ENCODE data around the gene VSX1. TPM values are rescaled to one million over a fixed set of nuclear protein-coding genes. Genes with fewer than 3 reads are reported as not detected.

The VSX1 gene
- total RNA-seq, 1 experiment from 2014 or later, result not detected

DNA sequence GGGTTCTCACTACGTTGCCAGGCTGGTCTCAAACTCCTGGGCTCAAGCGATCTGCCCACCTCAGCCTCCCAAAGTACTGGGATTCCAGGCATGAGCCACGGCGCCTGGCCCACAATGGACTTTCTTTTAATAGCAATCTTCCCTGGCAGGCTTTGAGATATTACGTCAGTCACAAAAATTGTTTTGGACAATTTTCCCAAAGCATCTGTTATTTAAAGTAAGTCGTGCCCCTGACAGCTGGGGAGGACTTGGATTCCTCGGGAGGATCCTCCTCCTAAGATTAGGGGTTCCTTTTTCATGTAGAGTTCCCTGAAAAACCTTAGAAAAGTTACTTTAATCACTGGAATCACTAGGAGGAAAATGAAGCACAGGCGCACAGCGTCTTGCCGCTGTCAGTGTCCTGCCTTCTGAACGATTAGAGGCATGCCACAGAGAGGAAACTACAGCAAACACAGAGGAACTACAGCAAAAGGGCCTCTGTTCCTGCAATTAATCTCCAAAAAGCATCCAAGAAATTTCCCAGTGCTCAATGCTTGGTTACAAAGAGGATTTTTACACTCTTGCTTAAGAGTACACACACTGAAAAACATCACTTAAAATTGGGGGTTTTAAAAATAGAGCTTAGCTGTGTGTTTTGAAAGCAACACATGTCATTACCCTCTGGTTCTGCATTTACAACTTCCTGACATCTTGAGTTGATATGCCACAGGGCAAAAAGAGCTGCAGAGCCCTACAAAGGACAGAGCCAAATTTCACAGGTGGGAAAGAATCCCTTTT, 28.5 kb downstream of the VSX1 start:
- no peak for DNase-seq (ENCODE audit: low spot score)

DNA sequence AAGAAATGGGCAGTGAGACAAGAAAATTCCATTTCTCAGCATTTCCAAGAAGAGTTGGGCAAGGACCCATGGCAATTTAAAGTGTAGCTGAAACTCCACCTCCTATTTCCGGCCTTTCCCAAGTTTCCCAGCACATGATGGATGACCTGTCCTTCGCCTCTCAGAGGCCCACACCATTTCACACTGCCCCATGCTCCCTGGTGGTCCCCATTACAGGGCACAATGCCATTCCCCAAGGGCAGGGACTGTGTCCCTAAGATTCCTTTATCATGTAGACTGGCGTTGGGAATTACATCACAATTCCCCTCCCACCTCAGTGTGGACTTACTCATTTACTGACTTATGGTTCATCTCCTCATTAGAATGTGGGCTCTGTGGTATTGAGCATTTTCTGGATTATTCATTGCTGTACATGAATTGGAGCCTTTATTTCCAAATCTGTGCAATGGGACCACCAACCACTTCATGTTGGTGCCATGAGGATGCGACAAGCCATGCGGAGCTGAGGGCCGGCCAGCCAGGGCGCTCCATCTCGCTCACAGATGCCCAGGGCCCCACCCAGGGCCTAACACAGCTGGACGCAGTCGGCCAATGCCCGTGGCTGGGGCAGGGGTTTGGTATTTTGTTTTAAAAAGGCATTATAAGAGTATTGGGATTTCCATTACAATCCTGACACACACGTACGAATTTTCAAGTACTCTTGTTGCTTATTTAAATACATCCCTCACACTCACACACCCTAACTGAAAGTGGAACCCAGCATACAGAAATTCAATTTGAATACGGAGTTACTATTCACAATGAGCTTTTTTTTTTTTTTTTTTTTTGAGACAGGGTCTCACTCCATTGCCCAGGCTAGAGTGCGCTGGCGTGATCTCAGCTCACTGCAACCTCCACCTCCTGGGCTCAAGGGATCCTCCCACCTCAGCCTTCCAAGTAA, 29.4 kb downstream of the VSX1 start:
- DNase-seq (ENCODE audit: low spot score), result no peak

DNA sequence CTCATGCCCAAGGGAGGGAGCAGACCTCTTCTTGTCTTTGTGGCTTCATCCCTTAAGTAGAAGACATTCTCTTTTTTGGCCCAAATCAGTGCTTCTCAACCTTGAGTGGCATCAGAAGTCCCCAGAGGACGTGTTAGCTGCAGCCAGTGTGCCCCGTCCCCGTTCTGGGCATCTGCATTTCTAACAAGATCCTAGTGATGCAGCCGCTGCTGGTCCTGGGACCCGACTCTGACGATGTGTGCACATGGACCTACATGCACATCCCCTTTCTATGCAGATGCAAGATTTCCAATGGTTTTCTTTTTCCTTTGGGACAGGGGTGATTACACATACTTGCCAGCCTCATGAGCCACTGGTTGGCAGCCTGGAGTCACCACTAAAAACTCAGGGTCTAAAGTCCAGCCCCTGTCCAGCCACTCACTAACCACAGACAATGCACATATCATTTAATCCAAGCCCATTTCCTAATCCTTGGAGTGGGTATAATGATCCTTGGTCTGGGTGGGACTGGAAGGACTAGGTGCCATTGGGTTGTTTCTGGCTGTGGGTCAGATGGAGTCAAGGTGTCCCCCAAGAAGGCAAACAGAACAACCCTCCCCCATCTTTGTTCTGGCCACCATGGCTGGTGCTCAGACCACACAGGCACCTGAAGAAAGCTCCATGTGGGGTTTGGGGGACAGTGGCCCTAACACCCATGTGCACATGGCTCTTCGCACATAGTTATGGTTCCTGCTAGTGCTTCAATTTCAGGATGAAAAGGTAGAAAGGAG, 30.4 kb downstream of the VSX1 start:
- DNase-seq (ENCODE audit: low spot score), result no peak

DNA sequence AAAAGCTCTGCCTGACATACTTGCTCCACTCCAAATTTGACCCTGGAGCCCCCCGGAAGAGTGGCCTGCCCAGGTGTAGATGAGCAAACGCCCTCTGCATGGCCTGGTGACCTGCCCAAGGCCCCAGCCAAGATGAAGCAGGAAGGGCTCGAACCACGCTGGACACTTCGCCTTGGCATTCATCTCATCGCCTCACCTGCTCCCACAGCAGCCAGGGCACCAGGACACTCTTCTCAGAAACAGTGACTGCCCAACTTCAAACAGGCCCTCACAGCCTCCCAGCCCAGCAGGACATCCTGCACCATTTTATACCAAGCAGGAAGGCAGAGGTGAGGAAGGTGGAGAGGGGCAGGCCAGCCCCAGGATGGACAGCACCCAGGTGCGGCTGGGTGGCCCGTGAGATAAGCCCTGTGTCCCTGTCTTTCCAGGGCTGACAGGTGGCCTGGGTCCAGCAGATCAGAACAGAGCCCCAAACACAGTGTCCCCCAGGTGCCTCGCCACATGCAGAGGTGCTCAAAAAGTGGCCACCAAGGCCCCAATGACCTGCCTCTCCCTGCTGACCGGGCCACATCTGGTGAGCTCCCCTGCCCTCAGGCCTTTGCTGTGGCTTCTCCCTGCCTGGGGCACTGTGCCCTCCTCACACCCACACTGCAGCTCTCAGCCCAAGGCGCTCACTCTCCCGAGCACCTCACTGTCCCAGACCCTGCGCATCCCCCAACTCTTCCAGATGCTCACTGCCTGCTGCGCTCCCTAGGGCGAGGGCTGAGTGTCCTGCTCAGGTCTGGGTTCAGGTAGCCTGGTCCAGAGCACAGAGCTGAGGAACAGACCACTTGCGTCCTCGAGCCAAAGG, 31.2 kb downstream of the VSX1 start:
- DNase-seq (ENCODE audit: low spot score), result no peak

DNA sequence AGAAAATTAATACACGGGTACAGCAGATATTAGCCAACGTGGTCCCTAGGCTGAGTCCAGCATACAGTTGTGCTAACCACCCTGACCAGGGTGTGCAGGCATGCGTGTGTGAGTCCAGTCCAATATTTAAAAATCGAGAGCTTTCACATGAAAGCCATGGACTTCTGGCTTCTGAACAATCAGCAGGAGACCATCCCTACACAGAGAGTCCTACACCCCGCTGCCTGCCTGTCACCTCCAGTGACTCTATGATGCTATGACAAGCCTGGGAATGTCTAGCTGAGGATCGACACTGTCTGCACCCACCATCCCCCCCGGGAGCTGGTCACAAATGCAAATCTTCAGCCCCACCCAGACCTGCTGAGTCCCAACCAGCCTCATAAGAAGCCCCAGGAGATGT, 31.9 kb downstream of the VSX1 start:
- DNase-seq (ENCODE audit: low spot score), result no peak

DNA sequence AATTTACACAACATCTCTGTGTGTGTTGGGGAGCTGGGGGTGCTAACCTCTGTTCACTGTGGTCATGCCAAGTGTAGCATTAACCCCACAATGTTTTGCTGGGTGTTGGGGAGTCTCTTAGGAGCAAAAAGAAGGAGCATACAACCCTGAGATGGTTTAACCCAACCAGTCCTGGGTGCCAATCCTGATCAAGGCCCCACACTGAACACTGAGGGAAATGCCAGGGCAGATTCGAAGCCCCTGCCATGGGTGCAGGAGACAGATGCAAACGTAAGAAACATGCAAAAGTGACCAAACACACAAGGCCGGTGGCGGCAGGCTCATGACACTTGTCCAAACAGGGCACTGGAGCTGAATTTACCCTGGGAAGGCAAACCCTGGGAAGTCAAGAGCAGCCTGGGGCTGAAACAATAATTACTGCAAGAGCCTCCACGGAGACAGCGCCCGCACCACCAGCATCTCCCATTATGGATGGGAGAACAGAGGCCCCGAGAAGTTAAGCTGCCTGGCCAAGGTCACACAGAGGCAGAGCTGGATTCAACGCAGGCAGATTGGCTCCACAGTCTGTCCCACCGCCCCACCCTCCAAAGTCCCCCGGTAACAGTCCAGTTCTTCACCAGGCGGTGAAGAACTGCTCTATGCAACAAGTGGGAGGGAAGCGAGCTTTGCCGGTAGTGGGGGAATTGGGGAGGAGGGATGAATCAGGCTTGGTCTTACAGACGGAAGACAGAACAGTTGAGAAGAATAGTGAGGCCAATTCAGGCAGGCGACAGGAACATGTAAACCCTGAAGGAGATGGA, 32.5 kb downstream of the VSX1 start:
- DNase-seq (ENCODE audit: low spot score), result no peak

DNA sequence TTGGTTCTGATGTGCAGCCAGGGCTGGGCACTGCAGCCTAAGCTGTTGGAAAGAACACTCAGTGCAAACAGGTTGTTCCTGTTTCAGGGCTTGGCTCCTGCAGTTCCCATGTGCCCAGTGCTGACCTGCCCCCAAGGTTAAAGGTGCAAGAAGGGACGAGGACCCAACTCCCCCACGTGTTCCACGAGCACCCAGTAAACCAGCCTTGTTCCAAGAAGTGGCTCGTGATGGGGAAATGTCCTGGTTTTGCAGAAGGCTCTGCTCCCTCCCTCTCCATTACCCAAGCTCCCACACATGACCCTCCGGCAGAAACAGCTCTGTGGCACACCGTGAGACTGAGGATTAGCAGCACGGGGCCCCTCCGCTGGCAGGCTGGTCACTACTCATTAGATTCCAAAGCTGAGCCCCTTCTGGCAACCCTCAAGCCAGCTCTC, 33.4 kb downstream of the VSX1 start:
- DNase-seq (ENCODE audit: low spot score), result no peak

DNA sequence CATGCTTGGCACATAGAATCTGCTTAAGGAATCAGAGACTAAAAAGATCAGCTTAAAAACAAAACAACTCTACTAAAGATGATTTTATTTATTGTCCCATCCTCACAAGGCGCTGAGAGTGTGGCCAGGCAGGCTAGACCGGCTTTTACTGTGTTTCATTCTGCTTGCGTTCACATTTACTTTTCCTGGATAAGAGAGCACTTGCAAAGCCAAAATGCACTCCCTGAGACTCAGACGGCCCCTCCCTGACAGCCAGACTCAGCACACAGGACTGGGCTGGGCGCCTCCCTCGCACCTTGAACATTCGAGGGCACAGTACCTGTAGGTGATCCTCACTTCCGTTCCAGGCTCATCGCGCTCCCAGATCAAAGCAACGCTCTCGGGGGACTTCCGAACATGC, 34.2 kb downstream of the VSX1 start:
- DNase-seq (ENCODE audit: low spot score), result no peak

DNA sequence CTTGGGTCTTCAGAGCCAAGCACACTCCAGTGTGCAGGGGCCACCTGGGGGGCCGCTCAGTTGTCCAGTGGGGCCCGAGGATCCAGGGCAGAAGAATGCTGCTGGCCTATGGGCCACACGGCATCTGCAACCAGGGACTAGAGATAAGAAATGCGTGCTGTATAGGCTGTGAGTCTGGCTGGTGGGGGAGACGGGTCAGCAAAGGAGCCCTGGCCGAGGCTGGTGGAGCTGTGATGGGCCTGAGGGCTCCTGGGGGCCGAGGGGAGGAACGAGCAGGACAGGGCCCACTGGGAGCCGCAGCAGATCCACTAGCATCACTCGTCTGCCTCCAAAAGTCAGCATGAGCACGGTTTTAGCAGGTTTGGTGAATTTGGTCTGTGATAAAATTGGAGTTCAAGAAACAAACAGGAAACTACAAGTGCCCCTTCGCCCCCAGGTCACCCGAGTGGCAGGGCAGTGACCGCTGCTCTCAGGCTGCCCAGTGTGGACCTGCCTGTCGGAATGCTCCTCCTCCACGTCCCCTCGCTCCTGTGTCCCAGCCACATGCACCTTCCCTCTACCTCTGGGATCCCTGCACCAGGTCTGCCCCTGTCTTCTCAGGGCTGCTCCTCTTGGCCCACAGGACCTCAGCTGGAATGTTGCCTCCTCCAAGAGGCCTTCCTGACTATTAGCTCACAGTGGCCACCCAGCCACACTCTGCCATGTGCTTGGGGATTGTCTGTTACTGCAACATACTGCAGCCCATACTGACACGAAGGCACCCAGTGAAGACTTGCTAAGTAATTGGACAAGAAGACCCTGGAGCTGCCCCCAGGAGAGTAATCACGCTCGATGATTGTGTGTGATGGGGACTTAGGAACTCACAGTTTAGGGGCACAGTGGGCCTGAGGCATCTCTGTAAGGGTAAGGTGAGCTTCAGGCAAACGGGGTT, 34.9 kb downstream of the VSX1 start:
- no peak for DNase-seq (ENCODE audit: low spot score)

DNA sequence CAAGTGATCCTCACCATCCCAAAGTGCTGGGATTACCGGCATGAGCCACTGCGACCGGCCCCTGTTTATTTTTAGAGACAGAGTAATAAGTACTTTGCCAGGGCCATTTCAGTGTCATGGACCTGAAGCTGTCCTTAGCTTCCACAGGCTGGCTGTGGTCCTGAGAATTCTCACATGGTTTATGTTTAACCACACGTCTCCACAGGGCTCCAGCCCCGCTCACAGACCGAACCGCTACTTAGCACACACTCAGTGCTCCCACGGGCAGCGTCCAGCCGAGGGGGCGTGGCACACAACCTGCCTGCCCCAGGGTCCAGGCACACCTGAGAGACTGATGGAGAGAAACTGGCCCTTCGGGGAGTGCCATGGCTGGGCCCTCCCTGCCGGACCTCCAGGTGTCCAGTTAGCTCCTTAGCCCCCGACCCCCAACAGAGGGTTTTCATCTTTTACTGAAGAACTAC, 35.7 kb downstream of the VSX1 start:
- no peak for DNase-seq (ENCODE audit: low spot score)

DNA sequence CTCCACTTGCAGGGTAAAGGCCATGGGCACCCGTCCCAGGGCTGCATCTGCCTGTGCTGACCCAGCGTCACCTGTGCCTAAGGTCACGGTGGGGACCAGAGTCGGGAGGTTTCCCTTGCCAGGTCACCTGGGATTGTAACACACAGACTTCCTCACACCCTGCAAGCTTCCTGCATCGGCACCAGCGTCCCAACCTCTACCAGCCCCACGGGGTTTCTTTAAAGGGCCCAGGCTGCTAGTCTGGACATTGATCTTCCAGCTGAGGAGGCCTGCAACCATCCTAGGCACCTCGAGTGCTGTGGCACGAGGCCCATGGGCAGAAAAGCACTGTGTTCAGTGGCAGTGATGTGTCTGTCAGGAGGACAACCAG, 36.6 kb downstream of the VSX1 start:
- no peak for DNase-seq (ENCODE audit: low spot score)

DNA sequence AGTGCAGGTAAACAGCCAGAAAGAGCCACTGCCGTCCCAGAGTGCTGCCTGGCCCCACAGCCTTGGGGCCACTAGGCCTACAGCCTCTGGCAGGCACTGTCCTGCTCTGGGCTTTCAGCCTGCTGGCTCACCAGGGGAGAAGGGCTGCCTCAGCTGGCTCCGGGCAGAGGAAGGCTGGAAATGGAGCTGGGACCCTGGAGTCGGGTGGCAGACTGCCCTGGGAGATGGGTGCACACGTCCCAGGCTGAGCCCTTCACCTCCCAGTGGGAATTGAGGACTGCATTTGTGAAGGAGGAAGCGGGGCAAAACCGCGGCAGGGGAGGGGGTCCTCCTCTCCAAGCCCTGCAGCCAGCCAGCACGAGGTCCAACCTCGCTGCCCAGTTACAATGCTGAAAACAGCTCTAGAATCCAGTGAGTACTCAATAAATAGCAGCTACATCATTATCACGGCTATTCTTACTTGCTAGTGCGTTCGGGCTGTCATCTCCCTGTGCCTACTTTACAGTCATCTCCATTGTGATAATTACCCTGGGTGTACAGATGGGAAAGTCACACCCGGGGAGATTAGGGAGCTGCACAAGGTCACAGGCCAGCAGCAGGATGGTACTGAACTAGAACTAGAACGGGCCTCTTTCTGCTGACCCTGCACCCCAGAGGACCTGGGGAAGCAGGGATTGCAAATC, 37.1 kb downstream of the VSX1 start:
- DNase-seq (ENCODE audit: low spot score), result no peak

DNA sequence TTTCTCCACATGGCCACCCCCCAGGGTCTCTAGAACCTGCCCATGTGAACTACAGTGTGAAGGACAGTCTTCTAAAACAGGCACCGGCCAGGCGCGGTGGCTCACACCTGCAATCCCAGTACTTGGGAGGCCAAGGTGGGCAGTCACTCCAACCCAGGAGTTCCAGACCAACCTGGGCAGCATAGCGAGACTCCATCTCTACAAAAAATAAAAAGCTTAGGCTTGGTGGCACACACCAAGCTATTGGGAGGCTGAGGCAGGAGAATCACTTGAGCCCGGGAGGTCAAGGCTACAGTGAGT, 37.7 kb downstream of the VSX1 start:
- DNase-seq (ENCODE audit: low spot score), result no peak

DNA sequence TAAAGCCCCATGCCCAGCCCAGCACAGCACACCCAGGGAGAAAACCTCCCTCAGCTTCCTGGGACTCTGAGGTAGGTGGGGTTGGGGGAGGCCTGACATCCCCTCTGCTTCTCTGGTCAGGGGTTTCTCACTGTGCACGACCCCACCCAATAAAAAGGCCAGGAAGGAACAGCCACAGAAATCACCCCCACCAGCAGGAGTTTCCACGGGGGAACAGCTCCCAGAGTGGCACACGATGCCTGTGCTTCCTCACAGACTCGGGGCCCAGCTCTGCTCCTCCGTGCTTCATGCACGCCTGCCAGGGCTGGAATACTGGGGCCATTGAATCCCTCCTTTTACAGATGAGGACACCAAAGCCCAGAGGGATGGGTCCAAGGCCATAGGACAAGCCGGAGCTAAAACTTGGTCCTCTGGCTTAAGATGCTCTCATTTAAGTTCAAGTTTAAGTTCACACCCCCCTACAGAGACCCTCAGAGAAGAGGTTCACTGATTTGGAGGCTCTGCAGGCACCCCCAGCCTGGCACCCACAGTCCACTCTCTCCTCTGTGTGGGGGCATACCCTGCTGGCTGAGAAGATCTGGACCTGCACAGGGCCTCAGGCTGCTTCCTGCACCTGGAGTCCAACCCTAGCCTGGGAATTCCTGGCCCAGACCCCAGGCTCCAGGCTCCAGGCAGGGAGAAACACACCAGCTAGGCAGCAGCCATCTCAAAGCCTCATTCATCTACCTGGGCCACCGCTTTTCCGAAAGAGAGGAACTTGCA, 38.3 kb downstream of the VSX1 start:
- no peak for DNase-seq (ENCODE audit: low spot score)

DNA sequence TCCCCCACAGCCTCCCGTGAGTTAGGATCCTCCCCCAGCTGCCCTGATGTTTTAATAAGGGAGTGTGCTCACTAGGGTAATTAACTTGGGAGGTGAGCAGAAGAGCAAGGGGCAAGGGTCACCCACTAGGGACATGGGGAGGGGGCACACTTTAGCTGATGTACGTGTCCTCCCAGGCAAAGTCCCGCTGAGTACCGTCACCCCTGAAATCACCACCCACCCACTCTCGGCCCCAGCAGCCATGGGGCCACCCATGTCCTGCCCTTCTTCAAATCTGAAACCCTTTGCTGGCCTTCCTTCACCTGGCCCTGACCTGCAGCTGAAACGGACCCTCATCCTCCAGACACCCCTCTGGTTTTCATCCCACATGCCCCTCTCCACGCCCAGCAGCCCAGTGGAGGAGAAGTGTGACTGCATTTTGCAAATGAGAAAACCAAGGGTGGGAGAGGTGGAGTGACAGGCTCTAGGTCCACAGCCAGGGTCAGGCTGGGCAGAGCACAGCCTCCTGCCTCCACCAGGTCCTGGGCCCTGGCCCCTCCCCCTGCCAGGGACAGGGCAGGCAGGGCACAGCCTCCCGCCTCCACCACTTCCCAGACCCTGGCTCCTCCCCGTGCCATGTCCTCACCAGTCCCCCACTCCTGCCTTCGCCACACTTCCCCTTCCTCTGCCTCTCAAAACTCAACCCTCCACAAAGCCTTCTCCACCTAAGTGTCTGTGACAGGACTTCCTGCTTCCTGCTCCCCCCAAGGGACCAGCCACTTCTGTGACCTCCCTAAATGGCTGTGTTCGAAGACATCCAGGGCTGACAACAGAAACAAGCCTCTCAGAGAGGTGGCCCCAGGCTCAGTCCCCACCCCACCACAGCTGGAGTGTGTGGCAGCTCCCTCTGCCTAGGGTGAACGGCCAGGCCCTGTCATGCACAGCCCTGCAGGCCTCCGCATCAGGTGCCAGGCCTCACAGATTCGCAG, 39.1 kb downstream of the VSX1 start:
- DNase-seq (ENCODE audit: low spot score), result no peak

DNA sequence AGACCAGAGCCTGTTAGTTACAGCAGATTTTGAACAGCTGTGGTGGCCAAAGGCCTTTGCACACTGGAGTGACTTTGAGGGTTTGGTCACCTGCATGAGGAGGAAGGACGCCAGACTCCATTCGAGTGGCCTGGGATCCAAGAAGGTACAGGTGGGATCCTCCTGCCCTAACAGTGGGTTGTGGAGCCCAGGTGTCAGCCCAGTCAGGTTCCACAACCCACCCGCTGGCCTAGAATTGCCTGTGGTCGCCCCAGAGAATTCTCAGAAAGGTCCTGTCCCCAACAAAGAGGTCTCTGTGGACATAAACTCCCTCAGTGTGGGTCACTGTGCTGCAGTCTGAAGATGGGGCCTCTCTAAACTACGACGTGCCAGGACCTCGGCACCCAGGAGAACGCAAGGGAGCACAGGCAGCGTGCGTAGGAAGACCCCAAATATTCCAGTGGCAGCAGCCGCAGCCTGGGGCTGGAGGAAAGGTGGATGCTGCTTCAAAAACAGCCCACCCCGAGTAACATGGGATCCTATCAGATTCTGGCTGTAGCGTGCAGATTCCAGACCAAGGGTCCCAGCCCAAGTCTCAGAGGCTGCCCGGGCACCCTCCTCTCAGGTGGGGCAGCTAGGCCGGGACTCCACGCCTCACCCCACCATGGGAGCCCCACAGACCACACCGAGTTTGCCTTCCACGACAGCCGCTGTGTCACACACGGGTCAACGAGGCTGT, 40.0 kb downstream of the VSX1 start:
- DNase-seq (ENCODE audit: low spot score), result no peak

Data from H4 (cell line).